HL-60 (cell line): ENCODE data around the gene ANO2.

Experiments
- DNase-seq, 2 experiments: peaks; one replicate each; pipeline ENCODE4 v3.0.0-alpha.2; 2010 to 2020; ENCODE audit warnings: low read depth in 1 of 2, low spot score in 1 of 2
- H3K27ac ChIP-seq: fragments of 250-450 bp; sonication (Bioruptor Pico); replicated peaks from 2 replicates; pipeline ENCODE4 v1.5.1; 2020; ENCODE audit warnings: mild to moderate bottlenecking, moderate library complexity
- H3K27me3 ChIP-seq: fragments of 250-450 bp; sonication (Bioruptor Pico); 2 replicates; pipeline ENCODE4 v1.5.1; 2021; ENCODE audit warnings: mild to moderate bottlenecking, moderate library complexity; ENCODE audit not compliant: insufficient read depth, poor library complexity, severe bottlenecking
- H3K4me3 ChIP-seq: replicated peaks from 2 replicates; pipeline ENCODE4 v1.5.1; 2011; ENCODE audit warnings: mild to moderate bottlenecking, control low read depth, low read length; ENCODE audit not compliant: insufficient read depth
- GABPA ChIP-seq: IDR thresholded peaks from 2 replicates; pipeline ENCODE4 v1.6.1; 2012; ENCODE audit warnings: low read depth
- POLR2AphosphoS5 ChIP-seq: IDR thresholded peaks from 2 replicates; pipeline ENCODE4 v1.6.1; 2012; ENCODE audit warnings: low read depth
- SPI1 ChIP-seq: IDR thresholded peaks from 2 replicates; pipeline ENCODE4 v1.6.1; 2012; ENCODE audit warnings: low read depth, mild to moderate bottlenecking, borderline replicate concordance
- TF ChIP-seq, protein P1 (sequence below): IDR thresholded peaks from 2 replicates; pipeline ENCODE4 v1.6.1; 2012; ENCODE audit warnings: low read depth; ENCODE audit not compliant: insufficient replicate concordance
- TF ChIP-seq, protein P2 (sequence below): IDR thresholded peaks from one replicate; pipeline ENCODE4 v1.5.1; 2011; ENCODE audit warnings: low read length, control low read depth, inconsistent platforms; ENCODE audit not compliant: insufficient read depth

Gene ANO2

DNA sequence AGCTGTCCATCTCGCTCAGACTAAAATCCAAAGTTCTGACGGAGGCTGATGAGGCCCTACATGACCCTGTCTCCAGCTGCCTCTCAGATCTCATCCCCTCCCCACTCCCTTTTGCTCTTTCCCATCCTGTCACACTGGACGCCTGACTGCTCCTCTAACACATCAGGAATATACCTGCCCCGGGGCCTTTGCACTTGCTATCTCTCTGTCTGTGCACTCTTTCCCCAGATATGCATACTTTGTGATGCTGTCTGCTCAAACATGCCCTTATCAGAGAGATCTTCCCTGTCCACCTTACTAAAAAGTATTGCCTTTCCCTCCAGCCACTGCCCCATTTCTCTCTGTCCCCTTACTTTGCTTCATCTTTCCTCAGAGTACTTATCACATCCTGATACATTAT, 238.8 kb downstream of the ANO2 start:
- H3K27me3 ChIP-seq: peaks cover 2% of the 10 kb centered on the region
- TF ChIP-seq, protein P1, sequence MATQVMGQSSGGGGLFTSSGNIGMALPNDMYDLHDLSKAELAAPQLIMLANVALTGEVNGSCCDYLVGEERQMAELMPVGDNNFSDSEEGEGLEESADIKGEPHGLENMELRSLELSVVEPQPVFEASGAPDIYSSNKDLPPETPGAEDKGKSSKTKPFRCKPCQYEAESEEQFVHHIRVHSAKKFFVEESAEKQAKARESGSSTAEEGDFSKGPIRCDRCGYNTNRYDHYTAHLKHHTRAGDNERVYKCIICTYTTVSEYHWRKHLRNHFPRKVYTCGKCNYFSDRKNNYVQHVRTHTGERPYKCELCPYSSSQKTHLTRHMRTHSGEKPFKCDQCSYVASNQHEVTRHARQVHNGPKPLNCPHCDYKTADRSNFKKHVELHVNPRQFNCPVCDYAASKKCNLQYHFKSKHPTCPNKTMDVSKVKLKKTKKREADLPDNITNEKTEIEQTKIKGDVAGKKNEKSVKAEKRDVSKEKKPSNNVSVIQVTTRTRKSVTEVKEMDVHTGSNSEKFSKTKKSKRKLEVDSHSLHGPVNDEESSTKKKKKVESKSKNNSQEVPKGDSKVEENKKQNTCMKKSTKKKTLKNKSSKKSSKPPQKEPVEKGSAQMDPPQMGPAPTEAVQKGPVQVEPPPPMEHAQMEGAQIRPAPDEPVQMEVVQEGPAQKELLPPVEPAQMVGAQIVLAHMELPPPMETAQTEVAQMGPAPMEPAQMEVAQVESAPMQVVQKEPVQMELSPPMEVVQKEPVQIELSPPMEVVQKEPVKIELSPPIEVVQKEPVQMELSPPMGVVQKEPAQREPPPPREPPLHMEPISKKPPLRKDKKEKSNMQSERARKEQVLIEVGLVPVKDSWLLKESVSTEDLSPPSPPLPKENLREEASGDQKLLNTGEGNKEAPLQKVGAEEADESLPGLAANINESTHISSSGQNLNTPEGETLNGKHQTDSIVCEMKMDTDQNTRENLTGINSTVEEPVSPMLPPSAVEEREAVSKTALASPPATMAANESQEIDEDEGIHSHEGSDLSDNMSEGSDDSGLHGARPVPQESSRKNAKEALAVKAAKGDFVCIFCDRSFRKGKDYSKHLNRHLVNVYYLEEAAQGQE: no peak
- TF ChIP-seq GABPA (no peak), SPI1 (no peak), POLR2AphosphoS5 (no peak)
- TF ChIP-seq, protein P2, sequence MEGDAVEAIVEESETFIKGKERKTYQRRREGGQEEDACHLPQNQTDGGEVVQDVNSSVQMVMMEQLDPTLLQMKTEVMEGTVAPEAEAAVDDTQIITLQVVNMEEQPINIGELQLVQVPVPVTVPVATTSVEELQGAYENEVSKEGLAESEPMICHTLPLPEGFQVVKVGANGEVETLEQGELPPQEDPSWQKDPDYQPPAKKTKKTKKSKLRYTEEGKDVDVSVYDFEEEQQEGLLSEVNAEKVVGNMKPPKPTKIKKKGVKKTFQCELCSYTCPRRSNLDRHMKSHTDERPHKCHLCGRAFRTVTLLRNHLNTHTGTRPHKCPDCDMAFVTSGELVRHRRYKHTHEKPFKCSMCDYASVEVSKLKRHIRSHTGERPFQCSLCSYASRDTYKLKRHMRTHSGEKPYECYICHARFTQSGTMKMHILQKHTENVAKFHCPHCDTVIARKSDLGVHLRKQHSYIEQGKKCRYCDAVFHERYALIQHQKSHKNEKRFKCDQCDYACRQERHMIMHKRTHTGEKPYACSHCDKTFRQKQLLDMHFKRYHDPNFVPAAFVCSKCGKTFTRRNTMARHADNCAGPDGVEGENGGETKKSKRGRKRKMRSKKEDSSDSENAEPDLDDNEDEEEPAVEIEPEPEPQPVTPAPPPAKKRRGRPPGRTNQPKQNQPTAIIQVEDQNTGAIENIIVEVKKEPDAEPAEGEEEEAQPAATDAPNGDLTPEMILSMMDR: no peak
- no peak overlapping the region for H3K27ac ChIP-seq
- no peak for DNase-seq
- no peak overlapping the region for H3K4me3 ChIP-seq

DNA sequence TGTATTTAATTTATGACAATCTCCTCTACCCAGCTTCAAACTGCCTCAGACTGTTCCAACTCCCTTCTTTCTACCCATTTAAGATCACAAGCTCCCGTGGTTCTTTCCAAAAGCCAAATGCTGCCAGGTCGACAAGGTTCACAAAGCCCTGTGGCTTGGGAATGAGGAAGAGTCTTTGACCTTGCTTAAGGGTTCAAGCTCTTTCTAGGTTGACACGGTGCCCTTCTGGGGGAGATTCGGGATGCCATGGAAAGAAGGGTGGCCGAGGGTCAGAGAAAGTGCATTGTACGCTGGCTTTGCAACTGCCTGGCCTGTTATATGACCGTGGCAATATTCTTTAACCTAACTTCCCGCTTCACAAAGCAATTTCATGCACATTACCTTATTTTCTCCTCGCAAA, 239.3 kb downstream of the ANO2 start:
- H3K27me3 ChIP-seq: peaks cover 2% of the 10 kb centered on the region
- no peak overlapping the region for H3K4me3 ChIP-seq
- no peak for DNase-seq
- H3K27ac ChIP-seq: no peak overlapping the region
- TF ChIP-seq, protein P1: no peak
- TF ChIP-seq, protein P2: no peak
- TF ChIP-seq POLR2AphosphoS5 (no peak), SPI1 (no peak), GABPA (no peak)

DNA sequence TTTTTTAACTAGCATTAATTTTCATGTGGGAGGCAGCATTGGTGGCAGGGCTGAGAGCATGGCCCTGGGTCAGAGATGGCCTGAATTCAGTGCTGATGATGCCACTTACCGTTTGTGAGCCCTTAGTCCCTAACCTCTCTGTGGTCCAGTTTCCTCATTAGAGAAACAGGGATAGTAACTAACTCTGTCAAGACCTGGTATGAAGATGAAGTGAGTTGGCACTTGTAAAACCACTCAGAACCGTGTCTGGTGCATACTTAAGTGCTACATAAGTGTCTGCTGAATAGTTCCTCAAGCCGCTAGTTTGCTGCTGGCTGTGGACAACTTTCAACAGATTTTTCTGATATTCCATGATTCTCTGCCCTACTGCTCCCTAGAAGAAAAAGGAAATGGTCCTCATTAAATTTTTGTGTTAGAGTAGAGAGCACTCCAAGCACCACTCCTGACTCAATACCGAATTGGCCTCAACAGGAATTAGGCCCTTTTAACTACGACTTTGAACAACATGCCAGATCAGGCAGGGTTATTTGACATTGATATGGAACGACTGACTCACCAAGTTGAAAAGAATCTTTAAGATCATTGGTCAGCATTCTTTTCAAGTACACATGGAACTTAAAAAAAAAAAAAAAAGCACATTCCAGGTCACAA, 250.2 kb downstream of the ANO2 start:
- H3K27me3 ChIP-seq: no peaks in the 10 kb centered on the region
- TF ChIP-seq GABPA (no peak), SPI1 (no peak), POLR2AphosphoS5 (no peak)
- TF ChIP-seq, protein P1: no peak
- TF ChIP-seq, protein P2: no peak

More for the DNA sequence above, 250.2 kb downstream of the ANO2 start:
- Histone ChIP-seq H3K4me3 (no peak overlapping the region), H3K27ac (no peak overlapping the region)
- DNase-seq: no peak
